Measurements from ENCODE around the gene GSTK1.
A peak's percentile ranks its signal among the peaks of the same experiment; 100 is the strongest.
"Not testable (repeated sequence)": the region's sequence is repeated elsewhere in the genome, so short reads cannot be mapped to it uniquely, and the experiment has no call there.

GSTK1 gene

DNA sequence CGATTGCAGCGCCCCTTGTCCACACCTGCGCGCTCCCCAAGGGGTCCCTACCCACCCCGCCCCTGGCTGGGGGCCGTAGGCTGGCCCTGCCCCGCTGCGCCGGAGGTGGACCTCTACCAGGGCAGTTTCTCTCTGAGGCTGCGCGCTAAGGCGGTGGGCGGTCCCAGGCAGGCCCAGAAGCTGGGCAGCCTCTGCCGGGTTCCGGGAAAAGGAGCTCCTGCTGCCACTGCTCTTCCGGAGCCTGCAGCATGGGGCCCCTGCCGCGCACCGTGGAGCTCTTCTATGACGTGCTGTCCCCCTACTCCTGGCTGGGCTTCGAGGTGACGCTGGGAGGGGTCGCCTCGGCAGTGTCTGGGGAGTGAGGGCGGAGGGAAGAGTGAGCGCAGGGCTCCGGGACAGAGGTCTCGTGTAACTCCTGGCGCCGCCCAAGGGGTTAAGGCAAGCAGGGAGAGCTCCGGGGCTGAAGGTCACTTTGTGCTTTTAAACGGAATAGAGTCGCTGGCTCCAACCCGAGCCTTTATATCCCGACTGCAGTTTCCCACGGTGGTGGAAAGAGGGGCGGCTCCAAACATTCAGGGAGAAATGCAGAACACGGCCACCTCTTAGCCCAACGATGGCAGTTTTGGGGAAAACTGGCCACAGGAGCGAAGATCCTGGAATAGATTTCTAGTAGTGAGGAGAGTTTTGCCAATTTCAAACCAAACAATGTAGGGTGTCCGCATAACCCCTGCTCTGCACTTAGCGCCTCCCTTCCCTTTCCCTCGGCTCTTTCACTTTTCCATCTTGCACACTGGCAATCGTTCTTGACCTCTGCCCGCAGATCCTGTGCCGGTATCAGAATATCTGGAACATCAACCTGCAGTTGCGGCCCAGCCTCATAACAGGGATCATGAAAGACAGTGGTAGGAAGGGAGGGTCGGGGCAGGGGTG is at the start of gene GSTK1:
Gene GSTK1, plus strand, starts transcription at position 176 of the 930 bp plus-strand sequence. Its CDS starts 73 bp downstream, at position 249.
- peak; percentile 68 for DNase-seq (ENCODE audit: low read depth)

DNA sequence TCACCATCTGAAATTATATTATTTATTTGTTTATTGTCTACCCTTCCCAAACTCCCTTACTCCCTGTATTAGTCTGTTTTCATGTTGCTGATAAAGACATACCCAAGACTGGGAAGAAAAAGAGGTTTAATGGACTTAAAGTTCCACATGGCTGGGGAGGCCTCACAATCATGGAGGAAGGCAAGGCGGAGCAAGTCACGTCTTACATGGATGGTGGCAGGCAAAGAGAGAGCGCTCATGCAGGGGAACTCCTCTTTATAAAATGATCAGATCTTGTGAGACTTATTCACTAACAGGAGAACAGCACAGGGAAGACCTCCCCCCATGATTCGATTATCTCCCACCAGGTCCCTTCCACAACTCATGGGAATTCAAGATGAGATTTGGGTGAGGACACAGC is 49.8 kb upstream of the GSTK1 start:
- not testable (repeated sequence) for DNase-seq (ENCODE audit: low read depth)

DNA sequence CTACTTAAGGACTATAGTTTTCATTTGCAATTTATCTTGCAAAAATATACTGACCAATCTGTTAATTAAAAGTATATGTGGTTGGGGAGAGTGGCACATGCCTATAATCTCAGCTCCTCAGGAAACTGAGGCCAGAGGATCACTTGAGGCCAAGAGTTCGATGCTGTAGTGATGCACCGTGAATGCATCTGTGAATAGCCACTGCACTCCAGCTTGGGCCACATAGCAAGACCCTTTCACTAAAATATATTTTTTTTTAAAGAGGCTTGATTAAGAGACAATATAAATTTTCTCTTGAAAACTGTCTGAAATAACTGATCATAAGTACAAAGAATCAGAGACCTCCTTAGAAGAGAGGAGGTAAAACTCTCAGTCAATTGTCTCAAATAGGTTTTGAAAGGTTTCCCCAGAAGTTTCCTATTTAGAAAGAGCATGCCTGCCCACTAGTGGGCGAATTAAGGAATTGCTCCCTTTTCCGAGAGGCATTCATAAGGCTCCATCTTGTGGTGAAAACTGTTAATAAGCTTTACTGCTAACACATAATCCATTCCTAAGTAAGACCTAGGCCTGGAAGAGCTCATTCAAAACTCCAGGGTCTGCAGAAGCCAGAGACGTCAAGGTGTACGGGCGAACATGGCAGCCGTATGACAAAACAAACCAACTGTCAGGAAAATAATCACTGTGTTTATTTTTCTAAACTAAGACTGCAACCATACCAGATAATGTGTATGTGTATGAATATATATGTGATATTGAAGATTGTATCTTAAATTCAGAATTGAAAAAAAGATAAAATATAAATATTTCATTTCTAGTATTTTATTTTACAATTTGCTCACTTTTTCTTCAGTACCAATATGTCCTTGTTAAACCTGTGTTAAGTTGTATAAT is 48.2 kb upstream of the GSTK1 start:
- peak; percentile 18 for DNase-seq (ENCODE audit: low read depth)

DNA sequence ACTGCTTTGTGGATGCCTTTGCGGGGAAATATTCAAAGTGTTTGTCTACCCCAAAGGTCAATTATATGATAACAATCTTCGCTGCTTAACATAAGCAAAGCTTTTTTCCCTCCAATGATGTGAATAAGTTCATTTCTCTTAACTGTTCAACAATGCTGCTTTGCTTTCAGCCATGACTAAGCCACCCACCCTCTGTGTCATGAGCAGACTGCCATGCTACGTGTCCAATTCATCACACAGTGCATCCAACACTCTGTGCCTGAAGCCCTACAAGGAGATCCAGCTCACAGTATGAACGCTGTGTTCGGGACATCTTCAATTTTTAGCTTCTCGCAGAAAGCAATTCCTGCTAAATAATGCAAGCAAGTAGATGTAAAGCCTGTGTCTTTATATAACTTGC is 47.1 kb upstream of the GSTK1 start:
- no peak for DNase-seq (ENCODE audit: low read depth)

DNA sequence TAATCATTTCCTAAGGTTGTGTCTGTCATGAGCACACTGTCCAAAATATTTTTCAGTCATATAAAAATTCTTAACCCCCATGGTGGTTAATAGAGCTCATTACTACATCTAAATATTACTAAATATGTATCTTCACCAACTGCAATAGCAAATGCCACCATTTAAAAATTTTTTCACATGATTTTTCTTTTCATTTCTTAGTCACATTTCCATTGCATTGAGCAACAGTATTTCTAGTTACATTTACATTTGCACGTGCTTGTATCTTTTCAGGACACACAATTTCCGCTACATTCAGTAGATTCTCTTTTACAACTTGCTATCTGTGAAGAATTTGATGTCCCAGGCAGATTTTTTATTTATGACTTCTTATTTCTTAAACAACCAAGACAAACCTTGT is 46.6 kb upstream of the GSTK1 start:
- no peak for DNase-seq (ENCODE audit: low read depth)

DNA sequence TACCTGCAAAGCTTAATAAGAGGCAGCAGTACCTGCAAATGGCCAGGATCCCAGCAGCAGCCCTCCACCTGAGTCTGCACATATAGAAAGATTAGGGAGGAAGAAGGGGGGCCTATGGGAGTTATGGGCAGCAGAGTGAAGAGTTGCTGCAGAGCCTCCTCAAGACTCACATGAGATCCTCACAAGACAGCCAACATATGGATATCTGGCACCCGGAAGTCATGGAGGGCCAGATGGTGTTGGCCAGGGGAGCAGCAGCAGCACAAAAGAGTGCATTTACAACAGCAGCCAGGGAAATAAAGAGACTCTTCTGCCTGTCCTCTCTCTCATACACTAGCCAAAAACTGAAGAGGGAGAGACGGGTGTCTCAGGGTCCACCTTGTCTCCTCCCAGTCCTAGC is 45.4 kb upstream of the GSTK1 start:
- DNase-seq (ENCODE audit: low read depth), result no peak

DNA sequence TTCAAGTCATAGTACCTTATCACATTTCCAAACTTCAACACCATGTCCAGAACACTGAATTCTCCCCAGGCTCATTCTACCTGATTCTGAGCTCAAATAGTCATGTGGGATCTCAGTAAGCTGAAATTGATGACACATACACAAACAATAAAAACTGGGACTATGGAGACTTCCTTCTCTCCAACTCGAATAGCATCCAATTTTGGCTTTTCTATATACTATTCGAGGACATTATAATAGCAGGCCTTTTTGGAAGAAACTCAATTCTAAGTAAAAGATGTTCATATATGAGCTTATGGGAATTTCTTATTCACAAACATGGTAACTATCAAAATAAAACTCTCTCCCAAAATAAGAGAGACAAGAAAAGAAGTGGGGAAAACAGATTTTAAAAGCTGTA is 42.0 kb upstream of the GSTK1 start:
- no peak for DNase-seq (ENCODE audit: low read depth)

DNA sequence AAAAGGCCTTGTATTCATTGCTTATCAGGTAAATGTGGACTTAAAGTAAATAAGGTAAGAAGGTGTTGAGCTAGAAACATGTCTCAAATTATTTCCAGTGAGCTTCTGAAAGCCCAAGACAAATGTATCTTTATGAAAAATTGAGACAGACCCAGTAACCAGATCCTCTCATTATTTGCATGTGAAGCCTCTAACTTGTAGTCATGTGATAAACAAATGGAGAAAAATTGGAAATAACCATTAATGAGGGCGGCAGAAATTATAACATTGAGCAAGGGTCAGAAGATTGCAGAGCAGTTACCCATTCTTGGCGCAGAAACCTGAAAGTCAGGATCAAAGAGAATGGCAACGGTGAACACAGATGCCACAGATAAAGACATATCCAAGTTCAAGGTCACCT is 41.5 kb upstream of the GSTK1 start, which contains the start of gene TAS2R40:
Gene TAS2R40, plus strand, starts transcription at position 301 of the 400 bp plus-strand sequence. Its CDS starts 42 bp downstream, at position 343.
- DNase-seq (ENCODE audit: low read depth), result no peak

DNA sequence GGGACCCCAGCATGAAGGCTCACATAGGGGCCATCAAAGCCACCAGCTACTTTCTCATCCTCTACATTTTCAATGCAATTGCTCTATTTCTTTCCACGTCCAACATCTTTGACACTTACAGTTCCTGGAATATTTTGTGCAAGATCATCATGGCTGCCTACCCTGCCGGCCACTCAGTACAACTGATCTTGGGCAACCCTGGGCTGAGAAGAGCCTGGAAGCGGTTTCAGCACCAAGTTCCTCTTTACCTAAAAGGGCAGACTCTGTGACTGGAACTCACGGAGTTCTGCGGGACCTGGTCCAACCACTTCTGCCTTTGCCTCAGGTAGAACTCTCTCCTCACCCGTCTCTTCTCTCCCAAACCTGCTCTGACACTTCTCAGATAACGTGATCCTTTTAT is 40.5 kb upstream of the GSTK1 start:
- DNase-seq (ENCODE audit: low read depth), result no peak

DNA sequence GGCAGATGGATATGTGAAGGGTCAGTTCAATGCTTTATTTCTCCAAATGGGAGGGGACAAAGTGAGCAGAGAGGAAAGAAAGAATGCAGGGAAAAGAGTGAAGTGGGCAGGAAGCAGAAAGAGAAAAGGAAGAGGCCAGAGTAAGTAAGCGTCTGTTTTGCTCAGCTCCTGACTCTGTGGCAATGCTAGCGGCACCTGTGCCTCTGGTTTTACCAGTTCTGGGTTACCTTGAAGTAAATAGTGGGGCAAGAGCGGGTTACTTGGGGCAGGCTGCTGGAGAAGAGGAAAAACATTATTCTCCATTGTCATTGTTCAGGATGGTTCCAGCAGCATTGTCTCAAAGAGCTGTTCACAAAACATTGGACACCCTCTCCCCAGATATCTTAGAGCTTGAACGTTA is 39.5 kb upstream of the GSTK1 start:
- no peak for DNase-seq (ENCODE audit: low read depth)

DNA sequence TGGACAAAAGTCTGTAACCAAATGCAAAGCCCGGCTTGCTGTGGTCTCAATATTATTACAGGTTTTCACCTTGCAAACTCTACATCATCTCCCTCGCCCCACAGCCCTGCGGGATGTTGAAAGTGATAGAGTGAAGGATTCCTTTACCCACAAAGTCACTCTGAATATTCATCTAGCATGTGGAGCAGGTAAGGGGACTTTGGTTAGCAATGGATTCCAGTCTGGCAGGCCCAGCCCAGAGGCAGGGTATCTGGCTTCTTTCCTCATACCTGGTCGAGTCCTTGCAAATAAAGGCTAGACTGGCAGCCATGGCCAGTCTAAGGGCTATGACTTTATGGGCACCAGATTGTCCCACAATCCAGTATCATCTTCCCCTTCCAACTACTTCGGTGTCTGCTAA is 38.2 kb upstream of the GSTK1 start:
- DNase-seq (ENCODE audit: low read depth), result no peak

DNA sequence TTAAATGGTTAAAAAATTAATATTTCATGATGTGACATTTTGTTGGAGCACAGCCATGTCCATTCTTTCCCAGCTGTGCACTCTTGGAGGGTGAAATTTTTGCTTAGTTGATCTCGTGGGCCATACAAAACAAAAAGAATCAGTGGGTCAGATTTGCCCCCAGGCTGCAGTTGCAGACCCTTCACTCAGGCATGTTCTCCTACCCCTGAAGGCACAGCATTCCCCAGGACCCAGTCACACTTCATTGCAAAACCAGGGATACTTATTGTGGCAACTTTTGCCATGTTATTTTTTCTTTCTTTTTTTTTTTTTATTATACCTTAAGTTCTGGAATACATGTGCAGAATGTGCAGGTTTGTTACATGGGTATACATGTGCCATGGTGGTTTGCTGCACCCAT is 35.4 kb upstream of the GSTK1 start:
- DNase-seq (ENCODE audit: low read depth), result no peak

DNA sequence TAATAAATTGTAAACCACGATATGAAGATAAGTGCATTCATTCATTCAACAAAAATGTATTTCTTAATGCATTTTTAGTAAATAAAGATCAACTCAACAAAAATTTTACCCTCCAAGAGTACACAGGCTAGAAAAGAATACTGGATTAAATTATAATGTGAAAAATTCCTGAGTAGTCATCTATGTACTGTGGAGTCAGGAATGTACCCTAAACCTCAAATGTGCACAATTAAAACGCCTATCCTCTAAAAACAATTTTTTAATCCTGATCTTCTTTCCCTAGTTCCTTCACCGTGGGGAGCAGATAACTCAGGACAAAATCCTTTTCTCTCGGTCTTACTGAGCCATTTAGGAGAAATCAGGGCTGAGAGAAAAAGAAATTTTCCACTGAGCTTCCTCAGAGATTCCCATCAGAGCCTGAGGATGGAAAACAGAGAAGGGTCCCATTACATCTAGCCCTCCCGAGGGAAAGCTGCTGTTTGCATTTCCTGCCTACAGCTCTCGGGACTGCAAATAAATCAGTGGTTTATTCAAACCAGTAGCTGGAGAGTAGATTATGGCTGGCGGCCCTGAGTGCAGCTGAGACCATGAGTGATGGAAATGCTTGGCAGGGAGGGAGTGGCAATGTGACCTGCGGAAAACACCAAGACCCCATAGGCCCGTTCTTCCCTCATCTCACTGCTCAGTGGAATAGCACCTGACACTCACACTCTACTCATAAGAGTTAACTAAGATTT is 34.0 kb upstream of the GSTK1 start:
- DNase-seq (ENCODE audit: low read depth), result no peak

DNA sequence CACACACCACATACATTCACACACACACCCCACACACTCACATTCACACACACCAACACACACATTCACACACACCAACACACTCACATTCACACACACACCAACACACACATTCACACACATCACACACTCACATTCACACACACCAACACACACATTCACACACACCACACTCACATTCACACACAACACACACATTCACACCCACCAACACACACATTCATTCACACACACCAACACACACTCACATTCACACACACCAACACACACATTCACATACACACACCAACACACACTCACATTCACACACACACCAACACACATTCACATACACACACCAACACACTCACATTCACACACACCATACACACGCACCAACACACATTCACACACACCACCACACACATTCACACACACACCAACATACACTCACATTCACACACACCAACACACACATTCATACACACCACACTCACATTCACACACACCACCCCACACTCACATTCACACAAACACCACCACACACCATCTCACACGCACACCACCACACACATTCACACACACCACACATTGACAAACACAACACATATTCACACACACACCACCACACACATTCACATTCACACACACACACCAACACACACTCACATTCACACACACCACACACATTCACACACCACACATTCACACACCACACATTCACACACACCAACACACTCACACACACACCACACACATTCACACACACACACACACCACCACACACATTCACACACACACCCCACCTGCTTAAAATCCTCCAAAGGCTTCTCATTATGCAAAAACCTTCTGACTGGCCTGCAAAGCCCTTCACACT is 32.4 kb upstream of the GSTK1 start:
- no peak for DNase-seq (ENCODE audit: low read depth)

DNA sequence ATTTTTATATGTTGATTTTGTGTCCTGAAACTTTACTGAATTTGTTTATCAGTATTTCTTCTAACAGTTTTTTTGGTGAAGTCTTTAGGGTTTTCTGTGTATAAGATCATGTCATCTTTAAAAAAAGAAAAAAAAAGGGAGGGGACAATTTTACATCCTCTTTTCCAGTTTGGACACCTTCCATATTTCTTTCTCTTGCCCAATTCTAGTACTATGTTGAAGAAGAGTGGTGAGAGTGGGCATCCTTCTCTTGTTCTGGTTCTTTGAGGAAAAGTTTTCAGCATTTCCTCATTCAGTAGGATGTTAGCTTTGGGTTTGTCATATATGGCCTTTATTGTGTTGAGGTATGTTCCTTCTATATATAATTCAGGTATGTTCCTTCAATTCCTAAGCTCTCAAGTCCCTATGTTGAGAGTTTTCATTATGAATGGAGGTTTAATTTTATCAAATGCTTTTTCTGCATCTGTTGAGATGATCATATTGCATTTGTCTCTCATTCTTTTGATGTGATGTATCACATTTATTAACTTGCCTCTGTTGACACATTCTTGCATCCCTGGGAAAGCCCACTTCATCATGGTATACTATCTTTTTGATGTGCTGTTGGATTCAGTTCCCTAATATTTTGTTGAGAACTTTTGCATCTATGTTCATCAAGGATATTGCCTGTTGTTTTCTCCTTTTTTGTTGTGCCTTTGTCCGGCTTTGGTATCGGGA is 29.3 kb upstream of the GSTK1 start:
- DNase-seq (ENCODE audit: low read depth), result no peak

DNA sequence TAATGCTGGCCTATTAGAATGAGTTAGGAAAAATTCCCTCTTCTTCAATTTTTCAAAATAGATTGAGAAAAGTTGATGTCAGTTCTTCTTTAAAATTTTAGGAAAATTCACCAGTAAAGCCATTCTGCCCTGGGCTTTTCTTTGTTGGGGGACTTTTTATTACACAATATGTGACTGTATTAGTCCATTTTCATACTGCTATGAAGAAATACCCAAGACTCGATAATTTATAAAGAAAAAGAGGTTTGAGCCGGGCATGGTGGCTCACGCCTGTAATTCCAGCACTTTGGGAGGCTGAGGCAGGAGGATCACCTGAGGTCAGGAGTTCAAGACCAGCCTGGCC is 28.7 kb upstream of the GSTK1 start:
- DNase-seq (ENCODE audit: low read depth), result no peak

DNA sequence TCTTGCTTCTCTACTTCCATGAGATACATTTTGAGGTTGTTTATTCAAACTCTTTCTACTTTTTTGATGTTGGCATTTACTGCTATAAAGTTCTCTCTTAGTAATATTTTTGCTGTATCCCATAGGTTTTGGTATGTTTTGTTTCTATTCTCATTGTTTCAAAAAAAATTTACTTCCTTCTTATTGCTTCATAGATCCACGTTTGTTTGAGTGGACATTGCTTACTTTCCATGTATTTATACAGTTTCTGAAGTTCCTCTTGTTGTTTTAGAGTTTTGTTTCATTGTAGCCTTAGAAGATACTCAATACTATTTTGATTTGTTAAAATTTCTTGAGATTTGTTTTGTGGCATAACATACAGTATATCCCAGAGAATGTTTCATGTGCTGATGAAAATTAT is 27.7 kb upstream of the GSTK1 start:
- DNase-seq (ENCODE audit: low read depth), result no peak

DNA sequence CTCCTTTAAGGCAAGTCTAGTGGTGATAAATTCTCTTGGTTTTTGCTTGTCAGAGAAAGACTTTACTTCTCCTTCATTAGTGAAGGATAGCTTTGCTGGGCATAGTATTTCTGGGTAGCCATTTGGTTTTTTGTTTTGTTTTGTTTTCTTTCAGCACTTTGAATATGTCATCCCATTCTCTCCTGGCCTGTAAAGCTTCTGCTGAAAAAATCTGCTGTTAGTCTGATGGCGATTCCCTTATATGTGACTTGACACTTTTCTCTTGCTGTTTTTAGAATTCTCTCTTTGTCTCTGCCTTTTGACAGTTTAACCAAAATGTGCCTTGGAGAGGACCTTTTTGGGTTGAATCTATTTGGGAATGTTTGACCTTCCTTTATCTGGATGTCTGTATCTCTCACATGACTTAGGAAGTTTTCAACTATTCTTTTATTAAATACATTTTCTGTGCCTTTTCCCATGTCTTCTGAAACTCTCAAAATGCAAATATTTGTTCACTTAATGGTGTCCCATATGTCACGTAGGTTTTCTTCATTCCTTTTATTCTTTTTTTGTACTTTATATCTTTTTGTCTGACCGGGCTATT is 26.7 kb upstream of the GSTK1 start:
- DNase-seq (ENCODE audit: low read depth), result no peak

DNA sequence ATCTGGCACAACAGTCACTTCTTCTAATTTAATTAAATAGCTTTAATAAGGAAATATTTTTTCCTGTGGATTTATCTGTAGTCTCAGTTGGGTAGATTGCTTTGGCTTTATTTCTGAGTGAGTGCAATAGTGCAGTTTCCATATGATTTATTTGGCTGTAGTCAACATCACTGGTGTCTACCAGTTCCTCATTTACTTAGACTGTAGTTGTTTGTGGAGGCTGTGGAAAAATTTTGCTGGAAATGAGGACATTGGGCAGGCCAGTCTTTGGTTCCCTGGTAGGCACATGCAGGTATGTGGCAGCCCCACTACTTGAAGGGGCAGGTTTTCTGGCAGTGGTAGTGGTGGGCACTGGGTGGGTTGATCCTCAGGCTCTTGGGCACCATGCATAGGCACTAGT is 25.9 kb upstream of the GSTK1 start:
- no peak for DNase-seq (ENCODE audit: low read depth)

DNA sequence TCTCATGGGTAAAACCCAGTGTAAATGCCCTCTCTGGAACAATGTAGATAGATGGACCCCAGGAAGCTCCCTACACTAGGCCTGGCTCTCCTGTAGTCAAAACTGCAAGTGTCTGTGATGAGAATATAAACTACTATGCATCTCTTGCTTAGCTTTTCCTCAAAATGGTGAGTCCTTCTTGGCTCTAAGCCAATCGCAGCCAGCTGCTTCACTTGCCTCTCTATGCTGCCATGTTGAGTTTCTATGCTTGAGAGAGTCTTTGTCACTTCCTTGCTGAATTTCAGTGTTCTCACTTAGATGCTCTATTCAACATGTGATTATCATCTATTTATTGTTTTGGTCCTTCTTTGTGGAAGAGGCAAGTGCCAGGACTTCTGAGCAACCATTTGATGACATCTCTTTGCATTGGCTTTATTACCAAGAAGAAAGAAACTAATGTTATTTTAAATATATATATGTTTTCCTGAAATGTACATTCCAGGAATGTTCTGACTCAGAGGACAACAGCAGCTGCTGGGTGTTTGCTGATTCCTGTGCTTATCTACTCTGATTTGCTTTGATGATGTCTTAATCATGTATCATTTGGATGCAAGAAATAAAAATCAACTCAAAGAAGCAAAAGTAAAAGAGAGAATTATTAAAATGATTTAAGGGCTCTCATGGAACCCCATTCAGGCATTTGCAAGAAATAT is 24.8 kb upstream of the GSTK1 start:
- no peak for DNase-seq (ENCODE audit: low read depth)

Data from stimulated activated CD8-positive, alpha-beta memory T cell treated with anti-CD3 and anti-CD28 coated beads, Interleukin-7, amount 100 ng/mL, for 24 hours (primary cell).